Endothelial cell of umbilical vein (primary cell): ENCODE measurements around the gene LSM2. TPM values are rescaled to one million over a fixed set of nuclear protein-coding genes. Genes with fewer than 3 reads are reported as not detected.

Source experiments
- BruUV-seq: library from RNA; stranded (reverse); fragments of 400-500 nt; replicated peaks from 2 replicates; lab custom pipeline; 2021; lab: Mats Ljungman, UMichigan
- CTCF ChIA-PET: fragments of 300-600, 350-600 bp; sonication (Branson Sonifier 250); formaldehyde crosslinking; loops from one replicate; lab custom pipeline; 2021; ENCODE audit warnings: antibody characterized with exemption, inconsistent platforms; lab: Charles Lee
- POLR2A ChIA-PET: fragments of 300-600, 350-600 bp; sonication (Branson Sonifier 250); formaldehyde crosslinking; loops from one replicate; lab custom pipeline; 2021; ENCODE audit warnings: antibody characterized with exemption, inconsistent platforms; lab: Charles Lee
- DNase-seq: peaks from one replicate; pipeline ENCODE4 v3.0.0-alpha.2; 2011; ENCODE audit warnings: low read depth, low spot score
- FAIRE-seq: peaks from 2 replicates; lab custom pipeline; 2011; peaks lifted over from hg19 to GRCh38; lab: Jason Lieb, UNC
- H2AFZ ChIP-seq: 2 replicates; pipeline ENCODE4 v1.6.0; 2012; ENCODE audit warnings: low read depth, low read length, control low read depth, inconsistent platforms
- H3K27ac ChIP-seq: 2 replicates; pipeline ENCODE4 v1.5.1; 2011; ENCODE audit warnings: low read depth, mild to moderate bottlenecking, control low read depth, low read length, moderate library complexity; ENCODE audit not compliant: insufficient read depth
- H3K27me3 ChIP-seq, 2 experiments: 2 replicates each; pipeline versions ENCODE4 v1.6.0 to v1.6.1; 2011; ENCODE audit warnings: low read length in 2 of 2, mixed read lengths in 1 of 2; ENCODE audit not compliant: control insufficient read depth in 2 of 2, insufficient read depth in 2 of 2
- H3K36me3 ChIP-seq, 2 experiments: 2 replicates in 1 of 2; 3 replicates in 1 of 2; pipeline ENCODE4 v1.5.1; 2011; ENCODE audit warnings: low read length in 2 of 2, mild to moderate bottlenecking in 1 of 2, moderate library complexity in 1 of 2; ENCODE audit not compliant: control insufficient read depth in 2 of 2, insufficient read depth in 2 of 2; ENCODE audit errors: extremely low read depth in 1 of 2
- H3K4me1 ChIP-seq: 3 replicates; pipeline ENCODE4 v1.5.1; 2011; ENCODE audit warnings: mild to moderate bottlenecking, low read length; ENCODE audit not compliant: control insufficient read depth, insufficient read depth; ENCODE audit errors: extremely low read depth
- H3K4me2 ChIP-seq: 2 replicates; pipeline ENCODE4 v1.6.1; 2011; ENCODE audit warnings: low read length, control low read depth, mixed read lengths; ENCODE audit not compliant: insufficient read depth
- H3K4me3 ChIP-seq, 3 experiments: fragments of 200-600 bp in 1 of 3; sonication (generic), shearing (Covaris generic) in 1 of 3; replicated peaks in 1 of 3; 2 replicates each; pipeline ENCODE4 v1.5.1; 2011 to 2016; ENCODE audit warnings: control low read depth in 3 of 3, low read length in 3 of 3, mild to moderate bottlenecking in 2 of 3, inconsistent platforms in 1 of 3, low read depth in 1 of 3, moderate library complexity in 1 of 3; ENCODE audit not compliant: insufficient read depth in 1 of 3
- H3K79me2 ChIP-seq: 2 replicates; pipeline ENCODE4 v1.6.0; 2012; ENCODE audit warnings: low read length, inconsistent platforms; ENCODE audit not compliant: control insufficient read depth, insufficient read depth
- H3K9ac ChIP-seq: replicated peaks from 2 replicates; pipeline ENCODE3; 2011; ENCODE audit warnings: low read length, control low read depth; ENCODE audit not compliant: insufficient read depth; ENCODE audit errors: extremely low read depth
- H3K9me1 ChIP-seq: replicated peaks from 3 replicates; pipeline ENCODE4 v1.6.0; 2011; ENCODE audit warnings: mild to moderate bottlenecking, low read length; ENCODE audit not compliant: control insufficient read depth, insufficient read depth; ENCODE audit errors: extremely low read depth
- H3K9me3 ChIP-seq: replicated peaks from 2 replicates; pipeline ENCODE4 v1.5.1; 2012; ENCODE audit warnings: low read length, inconsistent platforms; ENCODE audit not compliant: control insufficient read depth, insufficient read depth
- H4K20me1 ChIP-seq: replicated peaks from 2 replicates; pipeline ENCODE3; 2011; ENCODE audit warnings: mild to moderate bottlenecking, low read length; ENCODE audit not compliant: control insufficient read depth, insufficient read depth; ENCODE audit errors: extremely low read depth
- FOS ChIP-seq: IDR thresholded peaks from 2 replicates; pipeline ENCODE4 v1.6.1; 2011; ENCODE audit warnings: mild to moderate bottlenecking, low read length, moderate library complexity, borderline replicate concordance; ENCODE audit not compliant: insufficient read depth
- JUN ChIP-seq: IDR thresholded peaks from 2 replicates; pipeline ENCODE4 v1.6.1; 2011; ENCODE audit warnings: borderline replicate concordance, low read depth; ENCODE audit not compliant: insufficient read length, insufficient read depth
- MYC ChIP-seq: IDR thresholded peaks from one replicate; pipeline ENCODE4 v1.6.1; 2011; ENCODE audit warnings: mild to moderate bottlenecking, low read depth, low read length
- POLR2A ChIP-seq: IDR thresholded peaks from 2 replicates; pipeline ENCODE4 v1.6.1; 2012; ENCODE audit warnings: low read depth, mild to moderate bottlenecking, control low read depth, low read length
- POLR2AphosphoS5 ChIP-seq: IDR thresholded peaks from 2 replicates; pipeline ENCODE4 v1.6.1; 2012; ENCODE audit warnings: low read depth, mild to moderate bottlenecking, control low read depth, low read length, moderate library complexity; ENCODE audit not compliant: insufficient read depth
- dilution Hi-C: fragments of 300-500 bp; cut with MboI; formaldehyde crosslinking; loops from one replicate; pipeline ENCODE4 v1.15.0; 2019; ENCODE audit warnings: low sequenced_read_pairs; ENCODE audit not compliant: extremely low pct_ligation_motif_present
- intact Hi-C: fragments of 100-400 bp; cut with micrococcal nuclease; formaldehyde crosslinking; loops from one replicate; pipeline ENCODE4 v1.10.0; 2022
- polyA plus RNA-seq, 4 experiments: library from polyadenylated mRNA; depleted of rRNA in 3 of 4; stranded (reverse) in 3 of 4; unstranded in 1 of 4; fragments of >200 nt; gene quantifications; 2 replicates each; pipeline versions ENCODE4 v1.2.1 to v1.2.3, GENCODE V29; 2011 to 2012; ENCODE audit warnings: missing spikeins in 1 of 4
- total RNA-seq: library from RNA; stranded (reverse); gene quantifications from 2 replicates; pipeline ENCODE4 v1.2.3, GENCODE V29; 2021

The LSM2 gene
- total and polyA plus RNA-seq, 2 donors (not counting 3 experiments of a cell fraction or from before 2014, with no cell fraction given): 78.1 to 86.0 TPM

GRCh38 chr6:31752739-31753319 is 53.9 kb downstream of the LSM2 start:
- H3K9me3 ChIP-seq: no peaks in the 10 kb centered on the region
- no TSS peak for BruUV-seq
- no peak for FAIRE-seq

GRCh38 chr6:31750411-31751022 is 56.2 kb downstream of the LSM2 start:
- Histone ChIP-seq H4K20me1 (no peaks in the 10 kb centered on the region), H3K9me3 (no peaks in the 10 kb centered on the region), H3K36me3 (no peaks in the 10 kb centered on the region), H3K27me3 (no peaks in the 10 kb centered on the region), H3K4me3 (no peak overlapping the region), H2AFZ (no peak overlapping the region), H3K9ac (no peak overlapping the region), H3K4me1 (no peaks in the 10 kb centered on the region), H3K27ac (no peak overlapping the region), H3K4me2 (no peak overlapping the region), H3K79me2 (no peaks in the 10 kb centered on the region), H3K9me1 (no peaks in the 10 kb centered on the region)
- ChIA-PET CTCF (interaction anchor here (1.2 to 3.9 kb wide), 3 partner anchors 8 to 41 kb away, joined by 3 to 18 read pairs (median 4); no protein-coding TSS in a partner anchor), POLR2A (no interaction called here)
- TF ChIP-seq JUN (no peak), MYC (no peak)
- dilution Hi-C loops: no loop called here
- BruUV-seq: no TSS peak
- intact Hi-C loops: no loop called here
- no peak for DNase-seq
- peak; percentile 18 for FAIRE-seq

More at GRCh38 chr6:31752739-31753319, 53.9 kb downstream of the LSM2 start:
- no peaks in the 10 kb centered on the region for H4K20me1 ChIP-seq
- no peaks in the 10 kb centered on the region for H3K27me3 ChIP-seq
- intact Hi-C loops: no loop called here
- H3K36me3 ChIP-seq: no peaks in the 10 kb centered on the region
- CTCF ChIA-PET: interaction anchor here (0.7 to 3.9 kb wide), 7 partner anchors 14 to 50 kb away, joined by 3 to 18 read pairs (median 5); partner anchors contain the start of genes ABHD16A, DDAH2 and VARS1
- no peaks in the 10 kb centered on the region for H3K9me1 ChIP-seq
- H3K79me2 ChIP-seq: no peaks in the 10 kb centered on the region
- POLR2A ChIA-PET: no interaction called here
- no peaks in the 10 kb centered on the region for H3K4me1 ChIP-seq
- dilution Hi-C loops: no loop called here
- H3K27ac ChIP-seq: no peak overlapping the region
- no peak for DNase-seq
- H3K4me3 ChIP-seq: no peak overlapping the region
- H3K9ac ChIP-seq: no peak overlapping the region
- TF ChIP-seq MYC (no peak), FOS (peak; percentile 32), POLR2A (peak; percentile 18), POLR2AphosphoS5 (no peak)
- no peak overlapping the region for H2AFZ ChIP-seq
- H3K4me2 ChIP-seq: no peak overlapping the region
